Measurements from ENCODE around the gene SRF. TPM values are rescaled to one million over a fixed set of nuclear protein-coding genes. Genes with fewer than 3 reads are reported as not detected.

SRF gene
- total and polyA plus RNA-seq, 2 of the 4 experiments (the other 2 are of a cell fraction): 20.6 to 56.3 TPM

GRCh38 chr6:43202451-43202850 lies 31.4 kb downstream of the SRF start:
- H3K27ac ChIP-seq (ENCODE audit: insufficient read depth, low read length): no peak overlapping the region
- DNase-seq: no peak
- no peak overlapping the region for H3K4me3 ChIP-seq (ENCODE audit: insufficient read depth, low read depth, low read length)
- no peak overlapping the region for H2AK9ac ChIP-seq (replicated peaks; ENCODE audit: low read depth, low read length, poor library complexity)
- no peak overlapping the region for H2BK5ac ChIP-seq (ENCODE audit: low read depth, low read length, poor library complexity, severe bottlenecking)
- H3K18ac ChIP-seq (ENCODE audit: low read depth, low read length): no peak overlapping the region
- TF ChIP-seq FOS (IDR thresholded peaks at IDR 0.05; ENCODE audit: low read depth, low read length) (no peak), ELK1 (IDR thresholded peaks at IDR 0.05; ENCODE audit: borderline replicate concordance, low read depth, low read length) (no peak), BHLHE40 (IDR thresholded peaks at IDR 0.05; ENCODE audit: low read depth, low read length) (no peak), MXI1 (IDR thresholded peaks at IDR 0.05; ENCODE audit: borderline replicate concordance, low read depth, low read length) (no peak), RCOR1 (IDR thresholded peaks at IDR 0.05; ENCODE audit: insufficient replicate concordance, low read length) (no peak), MAZ (IDR thresholded peaks at IDR 0.05; ENCODE audit: borderline replicate concordance, low read depth, low read length) (no peak)
- no peak overlapping the region for H2BK120ac ChIP-seq (ENCODE audit: low read depth, low read length)
- H3K4ac ChIP-seq (ENCODE audit: low read depth, low read length): no peak overlapping the region
- H2BK15ac ChIP-seq (ENCODE audit: low read depth, low read length): no peak overlapping the region
- ChIA-PET POLR2A (ENCODE audit: unreplicated experiment) (no interaction called here), CTCF (interaction anchor here (0.6 kb wide), 1 partner anchor 34 kb away, joined by 4 read pairs; no protein-coding TSS in a partner anchor)
- no peak overlapping the region for H4K5ac ChIP-seq (ENCODE audit: low read depth, low read length)
- no peak overlapping the region for H3K4me2 ChIP-seq (ENCODE audit: low read depth, low read length)
- intact Hi-C loops (cut with micrococcal nuclease) (no loop called here), in situ Hi-C loops (cut with MboI; ENCODE audit: low sequenced_read_pairs) (no loop called here), dilution Hi-C loops (cut with HindIII; ENCODE audit: low sequenced_read_pairs, unreplicated experiment) (no loop called here)
- H3K9ac ChIP-seq (ENCODE audit: low read depth, low read length): no peak overlapping the region
- no peak for ATAC-seq (ENCODE audit: low read depth)
- H3K36me3 ChIP-seq (ENCODE audit: control insufficient read depth, insufficient read depth, low read length): peaks cover 37% of the 10 kb centered on the region
- no peaks in the 10 kb centered on the region for H3K79me1 ChIP-seq (ENCODE audit: low read depth in 1 of 2, low read length in 2 of 2)
- H4K91ac ChIP-seq (ENCODE audit: insufficient read depth, low read depth, low read length): no peak overlapping the region
- no peaks in the 10 kb centered on the region; the same call in 1 of the 2 replicates for H3K9me1 ChIP-seq (ENCODE audit: insufficient read depth, low read length)
- H3K56ac ChIP-seq (ENCODE audit: extremely low read depth, insufficient read depth, low read length): no peak overlapping the region
- no CpG with 5 or more reads among the region's 5 CpGs for WGBS, 2 experiments (ENCODE audit: extremely low coverage in 2 of 2, insufficient read length in 1 of 2)
- no peaks in the 10 kb centered on the region for H3K27me3 ChIP-seq (ENCODE audit: control insufficient read depth, insufficient read depth, low read length)
- no TSS peak for BruUV-seq (replicated peaks)
- H3K14ac ChIP-seq (replicated peaks; ENCODE audit: low read depth, low read length): no peak overlapping the region
- H2BK20ac ChIP-seq (ENCODE audit: low read depth, low read length): no peak overlapping the region
- no peak overlapping the region for H4K8ac ChIP-seq (ENCODE audit: low read depth in 2 of 2, low read length in 2 of 2)
- no peaks in the 10 kb centered on the region for H4K20me1 ChIP-seq (ENCODE audit: insufficient read depth, low read length)
- H2AFZ ChIP-seq (replicated peaks; ENCODE audit: low read length, poor library complexity): no peak overlapping the region
- no peaks in the 10 kb centered on the region; the same call in 1 of the 2 replicates for H3K9me3 ChIP-seq (ENCODE audit: control insufficient read depth, insufficient read depth, low read length)
- H3K4me1 ChIP-seq (ENCODE audit: control insufficient read depth, insufficient read depth, low read length): no peaks in the 10 kb centered on the region
- no peak overlapping the region for H3K23ac ChIP-seq (ENCODE audit: low read depth, low read length)
- H2AK5ac ChIP-seq (ENCODE audit: low read depth, low read length): no peak overlapping the region

All from IMR-90 (cell line).